ENCODE results near the gene ASB2. TPM values are rescaled to one million over a fixed set of nuclear protein-coding genes. Genes with fewer than 3 reads are reported as not detected.

ASB2 gene
- total and polyA plus RNA-seq, 2 of the 4 experiments (the other 2 are of a cell fraction): 0.54 to 0.77 TPM

GRCh38 chr14:93962701-93963601 lies 13.4 kb downstream of the ASB2 start:
- Histone ChIP-seq H3K9ac (ENCODE audit: low read depth, low read length) (no peak overlapping the region), H4K20me1 (ENCODE audit: insufficient read depth, low read length) (peaks cover 4% of the 10 kb centered on the region; the same call in 1 of the 2 replicates), H3K23ac (ENCODE audit: low read depth, low read length) (no peak overlapping the region), H2BK5ac (ENCODE audit: low read depth, low read length, poor library complexity, severe bottlenecking) (no peak overlapping the region), H3K79me1 (ENCODE audit: low read depth in 1 of 2, low read length in 2 of 2) (no peaks in the 10 kb centered on the region), H3K9me3 (ENCODE audit: control insufficient read depth, insufficient read depth, low read length) (no peaks in the 10 kb centered on the region), H3K14ac (replicated peaks; ENCODE audit: low read depth, low read length) (peak overlapping the region; percentile 54; the same call in 1 of the 2 replicates), H2BK15ac (ENCODE audit: low read depth, low read length) (peak overlapping the region; percentile 47; the same call in 2 of the 3 replicates), H3K18ac (ENCODE audit: low read depth, low read length) (0 out of 2 replicates have a peak overlapping the region, but pooled peaks have one; percentile 33), H3K4me1 (ENCODE audit: control insufficient read depth, insufficient read depth, low read length) (peaks cover 32% of the 10 kb centered on the region), H2BK20ac (ENCODE audit: low read depth, low read length) (peak overlapping the region; percentile 53; the same call in 1 of the 2 replicates), H3K4me2 (ENCODE audit: low read depth, low read length) (no peak overlapping the region), H2AK9ac (replicated peaks; ENCODE audit: low read depth, low read length, poor library complexity) (no peak overlapping the region), H3K36me3 (ENCODE audit: control insufficient read depth, insufficient read depth, low read length) (no peaks in the 10 kb centered on the region), H4K8ac (ENCODE audit: low read depth in 2 of 2, low read length in 2 of 2) (peak overlapping the region in 1 of 2 experiments; percentile 5; a peak in 1 of 4 replicates), H2AK5ac (ENCODE audit: low read depth, low read length) (peak overlapping the region; percentile 81; the same call in 1 of the 2 replicates), H4K91ac (ENCODE audit: insufficient read depth, low read depth, low read length) (no peak overlapping the region), H3K56ac (ENCODE audit: extremely low read depth, insufficient read depth, low read length) (no peak overlapping the region), H3K27ac (ENCODE audit: insufficient read depth, low read length) (no peak overlapping the region), H4K5ac (ENCODE audit: low read depth, low read length) (no peak overlapping the region), H3K4me3 (ENCODE audit: insufficient read depth, low read depth, low read length) (no peak overlapping the region), H3K9me1 (ENCODE audit: insufficient read depth, low read length) (peaks cover 30% of the 10 kb centered on the region), H2AFZ (replicated peaks; ENCODE audit: low read length, poor library complexity) (peak overlapping the region; percentile 57), H2BK120ac (ENCODE audit: low read depth, low read length) (peak overlapping the region; percentile 57; the same call in 1 of the 2 replicates), H3K27me3 (ENCODE audit: control insufficient read depth, insufficient read depth, low read length) (no peaks in the 10 kb centered on the region), H3K4ac (ENCODE audit: low read depth, low read length) (peak overlapping the region; percentile 68; the same call in 1 of the 2 replicates)
- ATAC-seq (ENCODE audit: low read depth) (no peak; the same call in 1 of the 2 replicates), DNase-seq (peak; percentile 74)
- ChIA-PET CTCF (interaction anchor here (0.6 to 1.3 kb wide), 2 partner anchors 23 to 1812 kb away, joined by 3 to 5 read pairs; no protein-coding TSS in a partner anchor), POLR2A (ENCODE audit: unreplicated experiment) (no interaction called here)
- dilution Hi-C loops (cut with HindIII; ENCODE audit: low sequenced_read_pairs, unreplicated experiment) (no loop called here), in situ Hi-C loops (cut with MboI; ENCODE audit: low sequenced_read_pairs) (no loop called here), intact Hi-C loops (cut with micrococcal nuclease) (no loop called here)
- no TSS peak for BruUV-seq (replicated peaks)
- 69% methylated on average over 6 of the region's 16 CpGs; no CpG with 5 or more reads in 1 of the 2 experiments for WGBS, 2 experiments (ENCODE audit: extremely low coverage in 2 of 2, insufficient read length in 1 of 2)
- peak; percentile 37 for TF ChIP-seq BHLHE40 (IDR thresholded peaks at IDR 0.05; ENCODE audit: low read depth, low read length)
- no peak for TF ChIP-seq RFX5 (IDR thresholded peaks at IDR 0.05; ENCODE audit: low read depth, low read length)
- no peak for TF ChIP-seq MAZ (IDR thresholded peaks at IDR 0.05; ENCODE audit: borderline replicate concordance, low read depth, low read length)
- 0 out of 2 replicates have a peak, but pooled peaks have one; percentile 29 for TF ChIP-seq FOS (IDR thresholded peaks at IDR 0.05; ENCODE audit: low read depth, low read length)
- TF ChIP-seq RCOR1 (IDR thresholded peaks at IDR 0.05; ENCODE audit: insufficient replicate concordance, low read length): peak; percentile 94
- no peak for TF ChIP-seq MXI1 (IDR thresholded peaks at IDR 0.05; ENCODE audit: borderline replicate concordance, low read depth, low read length)
- no peak for TF ChIP-seq MAFK (IDR thresholded peaks at IDR 0.05; ENCODE audit: low read depth, low read length)
- TF ChIP-seq CHD1 (IDR thresholded peaks at IDR 0.05; ENCODE audit: low read depth, low read length): no peak

Data from IMR-90 (cell line).